Measurements from ENCODE around the gene N4BP2L2. TPM values are rescaled to one million over a fixed set of nuclear protein-coding genes. Genes with fewer than 3 reads are reported as not detected.

The N4BP2L2 gene
- total RNA-seq, 1 experiment from 2014 or later, result 92.7 TPM

DNA sequence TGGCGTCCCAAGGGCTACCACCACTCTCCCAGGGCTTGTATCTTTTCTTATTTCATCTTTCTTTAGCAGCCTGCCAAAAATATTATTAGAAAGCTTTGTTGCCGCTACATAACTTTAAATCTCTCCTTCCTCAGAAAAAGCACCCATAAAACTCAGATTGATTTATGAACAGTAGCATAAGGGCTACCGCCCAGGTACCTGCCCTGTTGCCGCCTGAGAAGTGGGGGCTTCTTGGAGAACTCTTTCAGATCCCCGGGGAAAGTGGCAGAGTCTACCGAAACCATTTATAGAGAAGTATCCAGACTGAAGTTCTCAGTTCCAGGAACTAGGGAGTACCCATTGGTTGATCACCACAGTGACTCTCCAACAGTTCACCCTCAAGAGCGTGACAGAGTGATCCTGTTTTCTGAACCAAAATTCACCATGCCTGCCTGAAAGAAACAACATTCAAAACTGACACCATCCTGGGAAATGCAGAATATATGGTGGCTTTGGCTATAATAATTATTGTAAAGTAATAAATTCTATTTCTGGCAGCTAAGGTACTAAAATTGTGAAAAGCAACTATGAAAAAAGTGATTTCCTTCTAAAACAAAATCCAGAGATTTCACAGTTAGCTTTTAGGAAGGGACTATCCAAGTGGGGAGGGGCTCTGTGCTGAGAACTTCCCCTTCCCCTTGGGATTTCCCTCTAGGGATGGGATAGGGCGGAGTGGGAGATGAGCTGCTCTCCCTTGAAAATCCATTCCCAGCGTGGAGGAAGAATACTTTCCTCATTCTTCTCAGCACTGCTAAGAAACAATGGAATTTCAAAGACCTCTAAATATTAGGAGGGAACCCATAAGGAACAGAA is 109.8 kb downstream of the N4BP2L2 start (continued):
- no peak for TF ChIP-seq CEBPB (IDR thresholded peaks at IDR 0.05; ENCODE audit: low read depth)

DNA sequence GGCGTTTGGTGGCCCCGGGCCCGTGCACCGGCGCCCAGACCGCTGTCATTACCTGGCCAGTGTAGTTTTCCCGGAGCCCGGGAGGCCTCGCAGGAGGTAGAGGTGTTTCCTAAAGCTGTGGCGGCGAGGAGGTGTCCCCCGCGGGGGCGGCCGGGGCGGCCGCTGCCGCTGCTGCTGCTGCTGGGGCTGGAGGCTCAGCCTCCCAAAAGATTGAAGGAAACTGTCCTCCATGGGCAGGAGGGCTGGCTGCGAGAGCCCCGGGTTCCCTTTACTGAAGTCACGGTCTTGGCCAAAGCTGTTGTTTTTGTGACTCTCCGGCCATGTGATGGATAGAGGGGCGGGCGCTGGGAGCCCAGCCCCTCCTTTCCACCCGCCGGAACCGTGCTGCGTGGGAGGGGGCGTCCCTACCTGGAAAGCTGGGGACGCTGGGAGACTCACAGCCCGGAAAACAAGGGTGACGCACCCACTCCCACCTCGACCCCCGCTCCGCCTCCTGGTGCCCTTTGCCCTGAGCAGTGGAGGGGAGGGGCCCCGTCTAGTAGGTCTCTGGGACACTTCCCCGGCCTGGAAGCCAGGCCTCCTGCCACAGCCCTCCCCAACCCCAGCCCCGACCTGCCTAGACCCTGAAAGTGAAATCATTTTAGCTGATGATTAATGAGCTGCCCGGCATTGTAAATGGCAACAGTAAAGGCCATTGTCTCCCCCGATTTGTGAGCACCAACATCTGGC is 110.6 kb downstream of the N4BP2L2 start, which contains the start of gene N4BP2L1:
Gene N4BP2L1, minus strand, starts transcription at position 279 of the 729 bp plus-strand sequence. Its CDS starts 48 bp downstream, at position 231.
- TF ChIP-seq SRF (IDR thresholded peaks at IDR 0.05; ENCODE audit: low read depth) (no peak), TCF7L2 (IDR thresholded peaks at IDR 0.05; ENCODE audit: borderline replicate concordance, extremely low read depth, insufficient read depth, insufficient read length) (no peak), ZNF274 (IDR thresholded peaks at IDR 0.05; ENCODE audit: low read depth, low read length) (no peak), EZH2phosphoT487 (IDR thresholded peaks at IDR 0.05; ENCODE audit: borderline replicate concordance) (no peak), ZFX (IDR thresholded peaks at IDR 0.05) (no peak), FOSL1 (IDR thresholded peaks at IDR 0.05; ENCODE audit: low read depth) (no peak), EZH2 (IDR thresholded peaks at IDR 0.05) (no peak), CBX3 (IDR thresholded peaks at IDR 0.05; ENCODE audit: low read depth) (no peak), POLR2A (IDR thresholded peaks at IDR 0.05; ENCODE audit: borderline replicate concordance, extremely low read depth, insufficient read depth, insufficient read length) (no peak), YY1 (IDR thresholded peaks at IDR 0.05; ENCODE audit: extremely low read depth, insufficient replicate concordance, low read depth, low read length) (no peak)
- TF ChIP-seq, protein P1, sequence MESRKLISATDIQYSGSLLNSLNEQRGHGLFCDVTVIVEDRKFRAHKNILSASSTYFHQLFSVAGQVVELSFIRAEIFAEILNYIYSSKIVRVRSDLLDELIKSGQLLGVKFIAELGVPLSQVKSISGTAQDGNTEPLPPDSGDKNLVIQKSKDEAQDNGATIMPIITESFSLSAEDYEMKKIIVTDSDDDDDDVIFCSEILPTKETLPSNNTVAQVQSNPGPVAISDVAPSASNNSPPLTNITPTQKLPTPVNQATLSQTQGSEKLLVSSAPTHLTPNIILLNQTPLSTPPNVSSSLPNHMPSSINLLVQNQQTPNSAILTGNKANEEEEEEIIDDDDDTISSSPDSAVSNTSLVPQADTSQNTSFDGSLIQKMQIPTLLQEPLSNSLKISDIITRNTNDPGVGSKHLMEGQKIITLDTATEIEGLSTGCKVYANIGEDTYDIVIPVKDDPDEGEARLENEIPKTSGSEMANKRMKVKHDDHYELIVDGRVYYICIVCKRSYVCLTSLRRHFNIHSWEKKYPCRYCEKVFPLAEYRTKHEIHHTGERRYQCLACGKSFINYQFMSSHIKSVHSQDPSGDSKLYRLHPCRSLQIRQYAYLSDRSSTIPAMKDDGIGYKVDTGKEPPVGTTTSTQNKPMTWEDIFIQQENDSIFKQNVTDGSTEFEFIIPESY (IDR thresholded peaks at IDR 0.05; ENCODE audit: extremely low read depth, insufficient replicate concordance, low read length), result no peak
- TF ChIP-seq, protein P2, sequence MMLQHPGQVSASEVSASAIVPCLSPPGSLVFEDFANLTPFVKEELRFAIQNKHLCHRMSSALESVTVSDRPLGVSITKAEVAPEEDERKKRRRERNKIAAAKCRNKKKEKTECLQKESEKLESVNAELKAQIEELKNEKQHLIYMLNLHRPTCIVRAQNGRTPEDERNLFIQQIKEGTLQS (IDR thresholded peaks at IDR 0.05), result no peak
- no TSS peak for BruUV-seq (replicated peaks)
- Histone ChIP-seq H3K9ac (ENCODE audit: low read length) (no peak within 1 kb of the TSS), H3K27ac (ENCODE audit: low read depth, low read length) (no peak within 1 kb of the TSS), H3K27me3 (ENCODE audit: insufficient read depth, low read length) (no peaks in the 10 kb centered on the region), H3K9me2 (ENCODE audit: insufficient read depth) (no peaks in the 10 kb centered on the region), H3K4me3 (replicated peaks in 1 of 2; ENCODE audit: low read depth in 1 of 2, low read length in 2 of 2) (no peak within 1 kb of the TSS), H3K9me3 (ENCODE audit: control insufficient read depth in 1 of 2, insufficient read depth in 1 of 2, low read depth in 1 of 2, low read length in 2 of 2) (no peaks in the 10 kb centered on the region), H2AFZ (ENCODE audit: low read depth, low read length, poor library complexity, severe bottlenecking) (no peak within 1 kb of the TSS), H3K4me2 (ENCODE audit: low read length) (no peak within 1 kb of the TSS), H4K20me1 (ENCODE audit: insufficient read depth) (no peaks in the 10 kb centered on the region), H3K36me3 (ENCODE audit: control insufficient read depth in 1 of 2, insufficient read depth in 2 of 2, low read length in 2 of 2) (0 out of 4 replicates have a peak, but pooled peaks cover 0 to 2% of the 10 kb centered on the region in 2 experiments), H3K79me2 (ENCODE audit: insufficient read depth, low read length) (no peaks in the 10 kb centered on the region), H3K4me1 (ENCODE audit: control insufficient read depth in 1 of 2, insufficient read depth in 2 of 2, low read length in 2 of 2) (no peaks in the 10 kb centered on the region)
- ATAC-seq (no peak), DNase-seq (ENCODE audit: low read depth, low spot score) (no peak)
- CTCF ChIA-PET, result no interaction called here
- POLR2A ChIA-PET, result no interaction called here
- intact Hi-C loops (cut with micrococcal nuclease), result no loop called here
- RAD21 ChIA-PET (ENCODE audit: low non-redundant PET in 1 of 2, low total read pairs in 2 of 2, uncharacterized antibody in 2 of 2, unreplicated experiment in 2 of 2), result no interaction called here

All from HCT116 (cell line).